Suprapubic skin (tissue), 4 donors: Measurements from ENCODE around the gene SCT.

Experiments
- CTCF ChIP-seq, 2 donors: fragments of 200-600 bp in 1 of 2; fragments of 450-650 bp in 1 of 2; sonication (generic) in 1 of 2; IDR thresholded peaks; one replicate each; pipeline ENCODE4 v1.5.1; 2016 to 2019; ENCODE audit warnings: antibody characterized with exemption in 2 of 2, mild to moderate bottlenecking in 1 of 2, moderate library complexity in 1 of 2
- POLR2A ChIP-seq, 2 donors: fragments of 450-650 bp; IDR thresholded peaks; one replicate each; pipeline ENCODE4 v1.6.1; 2017; ENCODE audit warnings: antibody characterized with exemption in 2 of 2, mild to moderate bottlenecking in 2 of 2, moderate library complexity in 2 of 2
- POLR2AphosphoS5 ChIP-seq, 3 donors: sonication (generic); formaldehyde crosslinking; IDR thresholded peaks; one replicate each; pipeline ENCODE4 v1.6.1; 2017; ENCODE audit warnings: antibody characterized with exemption in 3 of 3

- TF ChIP-seq CTCF (IDR thresholded peaks at IDR 0.05) = no peak
- no peak for TF ChIP-seq POLR2AphosphoS5 (IDR thresholded peaks at IDR 0.05)
- TF ChIP-seq POLR2A (IDR thresholded peaks at IDR 0.05) = no peak
Observed at GRCh38 chr11:640021-640706, 13.2 kb upstream of the SCT start.
